Fibroblast of skin of scalp (primary cell): Measurements from ENCODE around the gene GARIN1A.
A peak's percentile ranks its signal among the peaks of the same experiment; 100 is the strongest.
"Not testable (repeated sequence)": the region's sequence is repeated elsewhere in the genome, so short reads cannot be mapped to it uniquely, and the experiment has no call there.

Experiments
- DNase-seq: peaks from one replicate; pipeline ENCODE4 v3.0.0-alpha.2; 2013

GARIN1A gene

DNA sequence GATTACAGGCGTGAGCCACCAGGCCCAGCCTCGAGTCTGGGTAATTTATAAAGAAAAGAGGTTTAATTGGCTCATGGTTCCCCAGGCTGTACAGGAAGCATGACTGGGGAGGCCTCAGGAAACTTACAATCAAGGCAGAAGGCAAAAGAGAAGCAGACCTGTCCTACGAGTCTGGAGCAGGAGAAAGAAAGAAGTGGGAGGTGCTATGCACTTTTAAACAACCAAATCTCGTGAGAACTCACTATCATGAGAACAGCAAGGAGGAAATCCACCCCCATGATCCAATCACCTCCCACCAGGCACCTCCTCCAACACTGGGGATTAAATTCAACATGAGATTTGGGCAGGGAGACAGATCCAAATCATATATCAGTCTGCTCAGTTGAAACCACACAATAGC lies 11.6 kb downstream of the GARIN1A start:
- DNase-seq, result not testable (repeated sequence)

DNA sequence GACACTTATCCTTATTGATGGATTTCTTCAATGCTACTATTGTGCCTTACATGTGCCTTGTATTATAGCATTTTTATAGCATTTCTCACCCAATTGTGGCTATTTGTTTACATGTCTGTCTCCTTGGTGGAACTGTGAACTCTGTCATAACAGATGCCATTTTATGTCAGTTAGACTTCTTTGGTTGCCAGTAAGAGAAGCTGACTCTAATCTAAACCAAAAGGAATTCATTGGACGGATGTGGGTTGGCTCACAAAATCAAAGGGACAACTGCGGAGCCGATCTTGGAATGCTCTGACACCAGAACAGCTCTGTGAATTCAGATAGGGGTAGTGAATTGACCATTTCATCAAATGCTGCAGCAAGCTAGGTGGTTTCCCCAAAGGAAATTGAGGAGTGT lies 15.0 kb downstream of the GARIN1A start:
- DNase-seq, result no peak

DNA sequence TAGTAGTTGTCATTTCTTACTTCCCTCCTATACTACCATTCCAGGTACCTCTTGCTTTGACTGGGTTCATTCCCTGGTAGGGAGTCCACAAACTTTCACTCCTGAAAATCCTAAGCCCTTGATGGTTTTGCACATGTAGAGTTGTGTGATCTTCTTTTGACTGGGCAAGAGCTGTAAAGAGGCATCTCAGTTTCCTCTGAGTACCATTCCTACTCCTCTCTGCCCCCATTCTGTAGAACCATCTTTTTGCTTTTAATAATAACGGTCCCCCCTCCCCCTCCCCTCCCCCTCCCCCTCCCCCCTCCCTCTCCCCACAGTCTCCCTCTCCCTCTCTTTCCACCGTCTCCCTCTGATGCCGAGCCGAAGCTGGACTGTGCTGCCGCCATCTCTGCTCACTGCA lies 16.4 kb downstream of the GARIN1A start:
- DNase-seq, result no peak

DNA sequence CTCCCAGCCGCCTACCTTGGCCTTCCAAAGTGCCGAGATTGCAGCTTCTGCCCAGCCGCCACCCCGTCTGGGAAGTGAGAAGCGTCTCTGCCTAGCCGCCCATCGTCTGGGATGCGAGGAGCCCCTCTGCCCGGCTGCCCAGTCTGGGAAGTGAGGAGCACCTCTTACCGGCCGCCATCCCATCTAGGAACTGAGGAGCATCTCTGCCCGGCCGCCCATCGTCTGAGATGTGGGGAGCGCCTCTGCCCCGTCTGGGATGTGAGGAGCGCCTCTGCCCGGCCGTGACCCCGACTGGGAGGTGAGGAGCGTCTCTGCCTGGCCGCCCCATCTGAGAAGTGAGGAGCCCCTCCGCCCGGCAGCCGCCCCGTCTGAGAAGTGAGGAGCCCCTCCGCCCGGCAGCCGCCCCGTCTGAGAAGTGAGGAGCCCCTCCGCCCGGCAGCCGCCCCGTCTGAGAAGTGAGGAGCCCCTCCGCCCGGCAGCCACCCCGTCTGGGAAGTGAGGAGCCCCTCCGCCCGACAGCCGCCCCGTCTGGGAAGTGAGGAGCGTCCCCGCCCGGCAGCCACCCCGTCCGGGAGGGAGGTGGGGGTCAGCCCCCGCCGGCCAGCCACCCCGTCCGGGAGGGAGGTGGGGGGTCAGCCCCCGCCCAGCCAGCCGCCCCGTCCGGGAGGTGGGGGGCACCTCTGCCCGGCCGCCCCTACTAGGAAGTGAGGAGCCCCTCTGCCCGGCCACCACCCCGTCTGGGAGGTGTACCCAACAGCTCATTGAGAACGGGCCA lies 17.3 kb downstream of the GARIN1A start:
- not testable (repeated sequence) for DNase-seq

DNA sequence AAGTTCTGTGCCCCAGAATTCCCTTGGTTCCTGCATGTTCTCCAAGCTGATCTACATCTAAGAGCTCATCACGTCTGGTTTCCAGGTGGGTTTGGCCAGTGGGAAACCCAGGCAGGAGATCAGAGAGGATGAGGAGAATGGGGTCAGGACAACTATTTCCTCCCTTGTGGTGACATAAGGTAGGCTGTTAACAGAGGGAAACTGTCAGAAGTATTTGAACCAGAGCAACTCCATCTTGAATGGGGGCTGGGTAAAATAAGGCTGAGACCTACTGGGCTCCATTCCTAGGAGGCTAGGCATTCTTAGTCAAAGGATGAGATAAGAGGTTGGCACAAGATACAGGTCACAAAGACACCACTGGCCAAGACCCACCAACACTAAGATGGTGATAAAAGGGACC lies 19.1 kb downstream of the GARIN1A start:
- no peak for DNase-seq

DNA sequence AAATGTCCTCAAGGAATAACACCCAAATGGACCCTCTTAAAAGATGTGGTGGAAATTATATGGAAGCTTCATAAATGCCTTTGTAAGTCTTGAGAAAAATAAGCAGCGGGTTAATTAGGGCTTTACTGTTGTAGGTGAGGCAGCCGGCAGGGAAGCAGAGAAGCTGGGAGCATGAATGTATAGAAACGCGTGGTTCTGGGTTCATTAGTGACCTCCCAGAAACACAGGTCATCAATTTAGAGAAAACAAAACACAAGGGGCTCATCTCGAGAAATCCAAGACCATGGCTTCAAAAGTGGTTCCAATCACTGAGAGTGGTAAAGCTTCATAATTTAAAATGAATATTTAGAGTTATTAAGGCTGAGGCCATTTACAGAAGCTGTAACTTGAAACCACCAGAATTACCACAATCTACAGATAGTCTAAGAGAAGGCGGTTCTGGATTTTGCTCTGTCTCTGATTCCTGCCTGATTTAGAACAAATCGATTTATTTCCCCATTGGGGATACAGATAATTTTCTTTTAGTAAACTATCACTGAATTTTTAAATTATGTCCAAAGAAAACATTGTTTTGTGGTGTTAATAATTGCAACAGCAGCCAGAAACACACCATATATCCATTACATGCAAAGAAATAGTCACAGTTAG lies 20.7 kb downstream of the GARIN1A start:
- no peak for DNase-seq

DNA sequence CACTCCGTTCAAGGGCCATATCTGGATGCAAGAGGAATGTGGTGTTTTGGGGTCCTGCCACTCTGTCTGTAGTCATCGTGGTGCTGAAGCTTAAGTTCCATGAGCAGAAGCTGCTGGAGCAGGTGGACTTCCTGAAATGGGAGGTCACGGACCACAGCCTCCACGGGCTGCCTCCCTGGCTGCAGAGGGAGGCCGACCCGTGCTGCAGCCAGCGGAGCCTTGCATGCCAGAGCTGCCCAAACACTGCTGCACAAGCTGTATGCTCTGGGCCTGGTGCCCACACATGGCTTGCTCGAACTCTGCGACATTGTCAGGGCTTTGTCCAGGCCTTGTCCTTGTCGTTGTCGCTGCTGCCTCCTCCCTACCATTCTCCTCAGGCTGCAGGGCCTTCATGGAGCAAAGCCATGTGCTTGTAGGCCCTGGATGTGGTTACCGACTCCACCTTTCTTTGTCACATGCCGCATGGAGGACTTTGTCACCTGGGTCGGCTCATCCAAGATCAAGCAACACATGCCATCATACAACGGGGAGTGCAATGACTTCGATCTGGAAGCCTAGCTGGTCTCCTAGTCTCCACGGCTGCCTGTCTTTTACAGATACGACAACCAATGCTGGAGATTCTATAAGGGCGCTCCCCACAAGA lies 21.4 kb downstream of the GARIN1A start:
- DNase-seq, result no peak

DNA sequence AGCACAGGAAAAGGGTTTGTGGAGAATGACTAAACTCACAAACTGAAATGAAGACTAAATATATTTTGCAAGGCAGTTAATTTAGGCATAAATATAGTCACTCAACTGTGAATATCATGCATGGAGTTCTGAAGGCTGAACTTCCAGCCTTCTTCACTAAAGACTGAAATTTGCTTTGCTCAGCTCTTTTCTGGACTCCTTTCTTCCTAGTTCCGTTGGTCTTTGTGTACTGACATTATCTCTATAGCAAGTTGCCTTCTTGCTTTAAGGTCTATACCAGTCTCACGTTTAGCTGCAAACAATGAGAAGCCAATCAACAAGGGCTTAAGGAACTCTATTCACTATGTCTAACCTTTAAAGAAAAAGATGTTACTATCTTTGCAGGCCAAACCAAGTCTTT lies 22.6 kb downstream of the GARIN1A start:
- DNase-seq, result no peak

DNA sequence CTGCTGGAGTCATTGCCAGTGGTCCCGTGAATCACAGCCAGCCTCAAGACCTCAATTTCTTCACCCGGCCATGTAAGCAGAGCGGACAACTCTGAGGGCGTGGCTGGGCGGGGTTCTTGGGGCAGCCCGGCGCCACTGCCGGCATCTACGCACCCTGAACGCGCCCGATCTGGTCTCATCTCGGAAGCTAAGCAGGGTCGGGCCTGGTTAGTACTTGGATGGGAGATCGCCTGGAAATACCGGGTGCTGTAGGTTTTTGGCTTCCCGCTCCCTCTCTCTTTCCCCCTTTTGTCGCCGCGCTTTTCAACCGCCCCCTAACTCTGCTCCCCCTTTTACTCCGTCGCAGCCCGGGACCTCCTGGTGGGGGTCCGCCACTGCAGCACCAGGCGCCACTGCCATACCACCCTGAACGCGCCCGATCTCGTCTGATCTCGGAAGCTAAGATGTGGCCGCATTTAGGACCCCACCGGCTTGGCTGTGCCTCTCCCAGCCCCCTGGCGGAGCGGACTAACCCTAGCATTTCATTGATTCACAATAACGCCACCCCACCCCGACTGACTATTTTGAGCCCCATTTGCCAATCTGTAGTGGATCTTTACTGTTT lies 25.3 kb downstream of the GARIN1A start:
- peak; percentile 61 for DNase-seq

DNA sequence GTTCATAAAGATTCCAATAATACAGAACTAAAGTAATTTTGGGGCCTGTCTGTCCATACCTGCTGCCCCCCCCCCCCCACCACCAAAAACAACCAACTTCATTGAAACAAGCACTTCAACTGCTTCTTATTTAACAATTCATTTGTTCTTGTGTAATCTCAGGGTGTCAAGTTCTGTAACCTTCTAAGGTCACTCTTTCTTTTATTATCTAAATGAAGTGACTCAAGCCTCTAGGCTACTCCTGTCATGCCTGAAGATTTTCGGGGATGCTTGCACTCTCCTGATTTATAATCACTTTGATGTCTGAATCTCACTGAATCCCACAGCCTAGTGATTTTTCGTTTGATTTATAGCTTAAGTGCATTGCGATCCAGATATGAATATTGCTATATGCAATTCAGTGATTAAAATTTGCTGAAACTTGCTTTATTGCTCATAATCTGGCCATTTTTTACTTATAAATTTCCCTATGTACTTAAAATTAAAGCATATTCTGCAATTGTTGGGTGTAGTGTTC lies 27.2 kb downstream of the GARIN1A start:
- no peak for DNase-seq

DNA sequence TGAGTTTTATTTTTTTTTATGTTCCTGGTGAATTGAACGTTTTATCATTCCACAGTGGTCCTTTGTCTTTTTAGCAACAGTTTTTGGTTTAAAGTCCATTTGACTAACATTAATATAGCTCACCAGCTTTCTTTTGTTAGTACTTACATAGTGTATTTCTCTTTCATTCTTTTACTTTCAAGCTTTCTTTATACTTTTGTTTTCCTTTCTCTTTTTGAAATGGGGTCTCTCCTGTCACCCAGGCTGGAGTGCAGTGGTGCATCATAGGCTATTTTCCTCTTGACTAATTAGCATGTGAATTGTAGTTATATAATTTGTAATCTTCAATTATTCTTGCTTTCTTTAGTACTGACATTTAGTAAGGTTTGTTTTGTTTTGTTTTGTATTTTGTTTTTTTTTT lies 27.8 kb downstream of the GARIN1A start:
- DNase-seq, result no peak

DNA sequence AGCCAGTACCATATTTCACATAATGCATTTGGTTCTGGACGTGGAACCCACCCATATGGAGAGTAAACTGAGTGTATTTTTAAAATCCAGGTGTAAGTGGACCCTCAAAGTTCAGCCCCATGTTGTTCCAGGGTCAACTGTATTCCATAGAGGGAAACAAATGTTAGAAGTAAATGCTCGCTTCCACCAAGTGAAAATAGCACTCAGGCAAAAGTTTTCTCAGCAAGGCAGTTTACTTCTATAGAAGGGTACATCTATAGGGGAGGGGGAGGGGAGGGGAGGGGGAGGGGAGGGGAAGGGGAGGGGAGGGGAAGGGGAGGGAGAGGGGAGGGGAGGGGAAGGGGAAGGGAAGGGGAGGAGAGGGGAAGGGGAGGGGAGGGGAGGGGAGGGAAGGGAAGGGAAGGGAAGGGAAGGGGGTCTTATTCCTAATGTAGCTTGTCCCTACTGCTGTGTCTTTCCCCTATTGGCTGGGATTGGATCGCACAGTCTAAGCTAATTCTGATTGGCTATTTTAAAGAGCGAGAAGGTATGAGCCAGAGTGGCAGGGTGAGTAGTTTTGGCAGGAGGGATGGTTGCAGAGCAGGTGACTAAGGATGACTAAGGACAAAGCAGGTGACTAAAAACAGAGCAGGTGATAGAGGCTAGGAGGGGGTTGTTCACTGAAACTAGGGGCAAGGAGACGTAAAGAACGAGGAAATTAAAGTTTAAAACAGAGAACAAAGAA lies 29.1 kb downstream of the GARIN1A start:
- no peak for DNase-seq

DNA sequence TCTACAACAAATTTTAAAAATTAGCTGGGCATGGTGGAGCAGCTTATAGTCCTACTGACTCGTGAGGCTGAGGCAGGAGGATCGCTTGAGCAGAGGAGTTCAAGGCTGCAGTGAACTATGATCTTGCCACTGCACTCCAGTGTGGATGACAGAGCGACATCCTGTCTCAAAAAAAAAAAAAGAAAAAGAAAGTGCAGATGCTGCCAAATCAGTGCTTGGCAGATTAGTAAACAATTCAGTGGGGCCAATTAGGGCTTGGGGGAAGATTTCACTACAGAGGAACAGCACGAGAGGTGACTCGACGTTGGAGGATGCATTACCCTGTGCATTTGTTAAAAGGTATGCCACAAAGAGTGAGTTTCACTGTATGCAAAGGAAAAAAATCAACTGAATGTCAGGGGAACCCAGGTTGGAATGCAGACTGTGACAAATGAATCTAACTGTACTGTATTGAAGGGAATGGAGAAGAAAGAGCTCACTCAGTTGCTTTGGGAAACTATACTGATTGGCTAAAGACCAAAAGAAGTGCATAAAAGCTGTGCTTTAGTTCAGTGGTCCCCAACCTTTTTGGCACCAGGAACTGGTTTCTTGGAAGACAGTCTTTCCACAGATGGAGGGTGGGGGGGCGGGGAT lies 31.6 kb downstream of the GARIN1A start:
- peak; percentile 51 for DNase-seq

DNA sequence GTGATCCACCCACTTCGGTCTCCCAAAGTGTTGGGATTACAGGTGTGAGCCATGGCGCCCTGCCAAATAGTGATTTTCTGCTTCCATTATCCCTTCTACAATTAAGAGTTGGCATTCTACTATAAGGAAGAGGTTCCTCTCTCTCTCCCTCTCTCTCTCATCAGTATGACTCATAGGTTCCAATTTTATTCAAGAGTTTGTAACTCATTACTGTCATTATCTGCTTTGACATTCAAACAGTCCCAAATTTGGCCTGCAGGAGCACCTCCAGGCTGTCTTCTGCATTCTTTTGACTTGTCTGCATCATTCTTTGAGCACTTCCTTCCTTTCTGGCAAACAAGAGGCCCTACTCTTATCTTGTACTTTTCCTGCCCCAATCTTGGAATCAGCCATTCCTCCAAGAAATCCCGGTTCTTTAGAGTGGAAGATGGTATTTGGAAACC lies 33.8 kb downstream of the GARIN1A start:
- DNase-seq, result peak; percentile 41

DNA sequence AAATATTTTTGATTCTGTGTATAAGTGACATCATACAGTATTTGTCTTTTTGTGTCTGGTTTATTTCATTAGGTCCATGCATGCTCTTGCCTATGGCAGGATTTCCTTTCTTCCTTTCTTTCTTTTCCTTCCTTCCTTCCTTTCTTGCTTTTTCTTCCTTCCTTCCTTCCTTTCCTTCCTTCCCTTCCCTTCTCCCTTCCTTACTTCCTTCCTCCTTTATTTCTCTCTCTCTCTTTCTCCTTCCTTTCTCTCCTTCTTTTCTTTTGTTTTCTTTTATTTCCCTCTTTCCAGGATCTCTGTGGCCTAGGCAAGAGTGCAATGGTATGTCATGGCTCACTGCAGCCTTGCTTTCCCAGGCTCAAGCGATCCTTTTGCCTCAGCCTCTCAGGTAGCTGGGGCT lies 35.7 kb downstream of the GARIN1A start:
- DNase-seq, result no peak

DNA sequence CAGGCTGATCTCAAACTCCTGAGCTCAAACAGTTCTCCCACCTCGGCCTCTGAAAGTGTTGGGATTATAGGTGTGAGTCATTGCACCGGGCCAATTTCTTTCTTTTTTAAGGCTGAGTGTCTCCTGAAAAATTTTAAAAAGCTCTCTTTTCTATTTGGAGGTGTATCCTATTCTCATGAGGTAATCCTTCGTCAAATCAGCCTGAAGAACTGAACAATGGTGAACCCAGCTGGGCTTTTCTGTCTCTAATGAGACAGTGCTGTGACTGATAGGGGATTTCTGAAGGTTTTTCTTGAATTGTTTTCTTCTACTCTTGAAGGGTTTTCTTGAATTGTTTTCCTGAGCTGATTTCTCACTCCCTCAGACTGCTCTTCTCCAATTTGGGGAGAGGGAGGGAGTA lies 36.1 kb downstream of the GARIN1A start:
- DNase-seq, result no peak

DNA sequence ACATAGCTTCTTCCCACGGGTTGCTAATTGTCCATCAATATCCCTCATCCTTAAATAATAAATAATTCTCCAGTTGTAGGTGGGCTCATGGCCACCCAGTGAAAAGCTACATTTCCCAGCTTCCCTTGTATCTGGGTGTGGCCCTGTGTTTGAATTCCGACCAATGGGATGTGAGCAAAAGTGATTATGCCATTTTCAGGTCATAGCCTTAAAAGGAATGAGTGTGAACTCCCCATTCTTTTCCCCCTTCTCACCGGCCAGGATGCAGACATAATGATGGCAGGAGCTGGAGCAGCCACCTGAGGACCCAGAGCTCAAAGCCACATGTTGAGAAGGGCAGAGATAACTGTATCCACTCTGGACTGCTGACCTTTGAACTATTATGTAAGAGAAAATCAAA lies 36.7 kb downstream of the GARIN1A start:
- DNase-seq, result no peak

DNA sequence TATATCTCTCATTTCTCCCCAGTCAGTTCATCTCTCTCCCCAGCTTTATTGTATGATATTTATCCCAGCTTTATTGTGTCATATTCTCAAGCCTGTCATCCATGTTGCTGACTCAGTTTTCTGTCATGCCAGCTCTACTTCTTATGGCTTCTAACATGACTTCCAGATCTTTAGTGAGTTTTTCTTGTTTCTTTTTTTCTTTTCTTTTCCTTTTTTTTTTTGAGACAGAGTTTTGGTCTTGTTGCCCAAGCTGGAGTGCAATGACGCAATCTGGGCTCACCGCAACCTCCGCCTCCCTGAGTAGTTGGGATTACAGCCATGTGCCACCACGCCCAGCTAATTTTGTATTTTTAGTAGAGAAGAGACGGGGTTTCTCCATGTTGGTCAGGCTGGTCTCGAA lies 38.4 kb downstream of the GARIN1A start:
- no peak for DNase-seq

DNA sequence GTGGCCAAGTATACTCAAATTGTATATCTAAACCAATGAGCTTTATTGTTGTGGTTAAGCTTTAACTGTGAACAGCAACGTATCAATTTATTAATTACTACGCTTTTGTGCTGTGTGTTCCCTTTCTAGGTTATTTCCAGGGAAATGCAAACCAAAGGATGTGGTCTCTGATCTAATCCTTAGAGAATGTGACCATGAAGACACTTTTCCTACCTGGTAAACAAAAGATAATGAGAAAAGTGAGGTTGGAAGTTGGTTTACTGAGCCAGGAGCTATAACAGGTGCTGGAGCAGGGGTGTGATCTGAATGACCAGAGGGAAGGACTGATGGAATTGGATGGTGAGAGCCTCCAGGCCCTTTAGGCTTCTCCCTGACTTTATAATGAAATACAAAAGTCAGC lies 41.7 kb downstream of the GARIN1A start:
- DNase-seq, result no peak

DNA sequence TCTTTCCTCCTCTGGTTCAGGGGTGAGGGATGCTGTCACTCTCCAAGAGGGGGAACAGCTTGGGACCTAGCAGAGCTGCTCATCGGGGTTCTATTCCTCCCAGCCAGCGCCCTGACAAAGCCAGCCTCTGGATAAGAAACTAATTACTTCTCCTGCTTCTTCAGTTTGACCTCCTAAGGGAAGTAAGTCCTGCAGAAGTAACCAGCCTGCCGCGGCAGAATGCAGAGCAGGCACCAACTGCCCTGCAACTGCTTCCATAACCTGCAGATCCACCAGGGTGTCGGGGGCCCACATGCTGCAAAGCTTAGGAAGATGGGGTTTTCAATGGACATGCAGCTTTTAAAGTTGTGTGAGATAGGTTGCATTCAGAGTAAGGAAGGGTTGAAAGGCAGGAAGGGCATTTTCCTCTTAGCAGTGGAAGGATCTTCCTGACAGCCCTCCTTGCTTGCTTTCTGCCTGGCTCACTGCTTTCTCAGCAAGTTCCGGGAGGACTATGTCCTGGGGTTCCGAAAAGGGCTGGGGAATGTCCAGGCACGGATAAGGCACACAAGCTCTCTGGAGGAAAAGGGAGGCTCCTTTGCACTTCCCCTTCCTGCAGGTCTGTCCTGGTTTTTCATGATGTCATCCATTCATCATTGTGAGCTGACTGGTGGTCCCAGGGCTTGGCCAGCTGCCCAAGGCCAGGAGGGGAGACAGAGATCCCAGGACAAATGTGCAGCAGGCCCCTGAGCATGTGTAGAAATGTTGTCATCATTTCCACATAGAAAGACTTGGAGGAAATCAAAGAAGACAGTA lies 42.8 kb downstream of the GARIN1A start:
- no peak for DNase-seq

DNA sequence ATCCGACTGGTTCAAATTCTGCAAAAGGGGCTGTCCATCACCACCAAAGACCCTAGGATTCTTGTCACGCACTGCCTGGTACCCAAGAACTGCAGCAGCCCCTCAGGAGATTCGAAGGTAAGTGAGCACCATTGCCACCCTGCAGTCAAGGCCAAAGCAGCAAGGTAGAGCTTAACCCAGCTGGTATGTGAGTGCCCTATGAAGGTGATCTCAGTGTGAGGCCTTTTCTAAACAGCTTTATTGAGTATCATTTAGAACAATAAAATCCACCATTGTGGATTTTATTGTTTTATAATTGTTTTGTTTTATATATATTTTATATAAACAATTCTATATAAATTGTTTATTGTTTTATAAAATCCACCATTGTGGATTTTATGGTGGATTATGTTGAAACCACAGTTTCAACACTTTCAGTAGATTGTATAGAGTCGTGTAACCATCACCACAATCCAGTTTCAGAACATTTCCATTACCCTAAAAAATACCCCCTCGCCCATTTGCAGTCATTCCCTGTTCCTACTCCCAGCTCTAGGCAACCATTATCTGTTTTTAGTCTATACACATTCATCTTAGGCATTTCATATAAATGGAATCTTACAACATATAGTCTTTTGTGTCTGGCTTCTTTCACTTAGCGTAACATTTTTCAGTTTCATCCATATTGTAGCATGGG lies 47.0 kb downstream of the GARIN1A start:
- DNase-seq, result no peak
